ENCODE data around the gene COPS7A. TPM values are rescaled to one million over a fixed set of nuclear protein-coding genes. Genes with fewer than 3 reads are reported as not detected.

Gene COPS7A
- total and polyA plus RNA-seq, 9 of the 15 experiments (the other 6 are each of a cell fraction or from before 2014, with no cell fraction given) = 12.7 to 36.0 (median 24.3) TPM

DNA sequence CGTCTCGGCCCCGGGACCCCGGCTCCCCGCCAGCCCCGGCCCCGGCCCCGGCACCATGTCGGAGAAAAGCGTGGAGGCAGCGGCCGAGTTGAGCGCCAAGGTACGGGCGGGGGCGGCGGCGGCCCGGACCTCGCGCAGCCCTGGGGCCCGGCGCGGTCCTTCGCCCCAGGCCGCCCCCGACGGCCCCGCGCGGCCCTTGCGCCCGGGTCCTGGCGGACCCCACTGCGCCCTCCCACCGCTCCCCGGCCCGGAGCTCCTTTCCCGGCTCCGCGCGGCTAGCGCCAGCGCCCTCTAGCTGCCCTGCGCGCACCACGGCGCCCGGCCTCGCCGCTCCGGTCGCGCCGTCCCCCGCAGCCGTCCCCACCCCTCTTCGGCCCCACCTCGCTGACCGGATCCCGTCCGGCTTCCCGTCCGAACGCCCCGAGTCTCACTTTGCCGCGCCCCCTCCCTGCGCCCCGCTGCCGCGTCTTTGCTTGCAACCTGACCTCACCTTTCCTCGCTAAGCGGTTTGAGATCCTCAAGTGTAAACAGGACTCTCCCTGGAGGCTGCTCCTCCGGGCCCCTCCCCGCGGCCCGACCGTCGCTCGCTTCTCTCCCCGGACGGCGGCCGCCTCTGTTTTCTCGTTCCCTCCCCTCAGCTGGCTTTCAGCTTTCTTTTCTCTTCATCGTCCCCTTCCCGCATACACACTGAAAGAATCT is 43.0 kb downstream of the COPS7A start (continued):
- TF ChIP-seq, protein P1, sequence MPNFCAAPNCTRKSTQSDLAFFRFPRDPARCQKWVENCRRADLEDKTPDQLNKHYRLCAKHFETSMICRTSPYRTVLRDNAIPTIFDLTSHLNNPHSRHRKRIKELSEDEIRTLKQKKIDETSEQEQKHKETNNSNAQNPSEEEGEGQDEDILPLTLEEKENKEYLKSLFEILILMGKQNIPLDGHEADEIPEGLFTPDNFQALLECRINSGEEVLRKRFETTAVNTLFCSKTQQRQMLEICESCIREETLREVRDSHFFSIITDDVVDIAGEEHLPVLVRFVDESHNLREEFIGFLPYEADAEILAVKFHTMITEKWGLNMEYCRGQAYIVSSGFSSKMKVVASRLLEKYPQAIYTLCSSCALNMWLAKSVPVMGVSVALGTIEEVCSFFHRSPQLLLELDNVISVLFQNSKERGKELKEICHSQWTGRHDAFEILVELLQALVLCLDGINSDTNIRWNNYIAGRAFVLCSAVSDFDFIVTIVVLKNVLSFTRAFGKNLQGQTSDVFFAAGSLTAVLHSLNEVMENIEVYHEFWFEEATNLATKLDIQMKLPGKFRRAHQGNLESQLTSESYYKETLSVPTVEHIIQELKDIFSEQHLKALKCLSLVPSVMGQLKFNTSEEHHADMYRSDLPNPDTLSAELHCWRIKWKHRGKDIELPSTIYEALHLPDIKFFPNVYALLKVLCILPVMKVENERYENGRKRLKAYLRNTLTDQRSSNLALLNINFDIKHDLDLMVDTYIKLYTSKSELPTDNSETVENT (CRISPR knock-in tag; IDR thresholded peaks at IDR 0.05) = 0 out of 2 replicates have a peak, but pooled peaks have one; percentile 54
- TF ChIP-seq HMGN3 (IDR thresholded peaks at IDR 0.05; ENCODE audit: borderline replicate concordance, extremely low read depth, insufficient read length, low read depth, low read length) = peak; percentile 85
- no peak for TF ChIP-seq NELFE (IDR thresholded peaks at IDR 0.05; ENCODE audit: insufficient read depth, insufficient read length)
- TF ChIP-seq PHF8 (IDR thresholded peaks at IDR 0.05; ENCODE audit: borderline replicate concordance, low read length) = peak; percentile 28; the same call in 1 of the 2 replicates
- no peak for TF ChIP-seq ZNF699 (CRISPR knock-in tag; IDR thresholded peaks at IDR 0.05; ENCODE audit: insufficient replicate concordance)
- TF ChIP-seq BCL6 (CRISPR knock-in tag; IDR thresholded peaks at IDR 0.05) = no peak
- 0 out of 2 replicates have a peak, but pooled peaks have one; percentile 13 for TF ChIP-seq ATF7 (IDR thresholded peaks at IDR 0.05)
- no peak for TF ChIP-seq PRPF4 (IDR thresholded peaks at IDR 0.05; ENCODE audit: insufficient read depth, low read depth, low read length, poor library complexity, severe bottlenecking)
- 0 out of 2 replicates have a peak, but pooled peaks have one; percentile 43 for TF ChIP-seq MTA3 (IDR thresholded peaks at IDR 0.05; ENCODE audit: borderline replicate concordance)
- TF ChIP-seq FOSL1 (tag; conservative IDR thresholded peaks at IDR 0.05) = no peak
- TF ChIP-seq, protein P2, sequence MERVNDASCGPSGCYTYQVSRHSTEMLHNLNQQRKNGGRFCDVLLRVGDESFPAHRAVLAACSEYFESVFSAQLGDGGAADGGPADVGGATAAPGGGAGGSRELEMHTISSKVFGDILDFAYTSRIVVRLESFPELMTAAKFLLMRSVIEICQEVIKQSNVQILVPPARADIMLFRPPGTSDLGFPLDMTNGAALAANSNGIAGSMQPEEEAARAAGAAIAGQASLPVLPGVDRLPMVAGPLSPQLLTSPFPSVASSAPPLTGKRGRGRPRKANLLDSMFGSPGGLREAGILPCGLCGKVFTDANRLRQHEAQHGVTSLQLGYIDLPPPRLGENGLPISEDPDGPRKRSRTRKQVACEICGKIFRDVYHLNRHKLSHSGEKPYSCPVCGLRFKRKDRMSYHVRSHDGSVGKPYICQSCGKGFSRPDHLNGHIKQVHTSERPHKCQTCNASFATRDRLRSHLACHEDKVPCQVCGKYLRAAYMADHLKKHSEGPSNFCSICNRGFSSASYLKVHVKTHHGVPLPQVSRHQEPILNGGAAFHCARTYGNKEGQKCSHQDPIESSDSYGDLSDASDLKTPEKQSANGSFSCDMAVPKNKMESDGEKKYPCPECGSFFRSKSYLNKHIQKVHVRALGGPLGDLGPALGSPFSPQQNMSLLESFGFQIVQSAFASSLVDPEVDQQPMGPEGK (CRISPR knock-in tag; IDR thresholded peaks at IDR 0.05; ENCODE audit: borderline replicate concordance) = no peak
- no peak for TF ChIP-seq ARID3B (CRISPR knock-in tag; IDR thresholded peaks at IDR 0.05; ENCODE audit: borderline replicate concordance)
- TF ChIP-seq, protein P3, sequence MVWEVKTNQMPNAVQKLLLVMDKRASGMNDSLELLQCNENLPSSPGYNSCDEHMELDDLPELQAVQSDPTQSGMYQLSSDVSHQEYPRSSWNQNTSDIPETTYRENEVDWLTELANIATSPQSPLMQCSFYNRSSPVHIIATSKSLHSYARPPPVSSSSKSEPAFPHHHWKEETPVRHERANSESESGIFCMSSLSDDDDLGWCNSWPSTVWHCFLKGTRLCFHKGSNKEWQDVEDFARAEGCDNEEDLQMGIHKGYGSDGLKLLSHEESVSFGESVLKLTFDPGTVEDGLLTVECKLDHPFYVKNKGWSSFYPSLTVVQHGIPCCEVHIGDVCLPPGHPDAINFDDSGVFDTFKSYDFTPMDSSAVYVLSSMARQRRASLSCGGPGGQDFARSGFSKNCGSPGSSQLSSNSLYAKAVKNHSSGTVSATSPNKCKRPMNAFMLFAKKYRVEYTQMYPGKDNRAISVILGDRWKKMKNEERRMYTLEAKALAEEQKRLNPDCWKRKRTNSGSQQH (CRISPR knock-in tag; IDR thresholded peaks at IDR 0.05) = no peak
- no peak for TF ChIP-seq MTA1 (IDR thresholded peaks at IDR 0.05; ENCODE audit: borderline replicate concordance)
- no peak for TF ChIP-seq KDM5B (IDR thresholded peaks at IDR 0.05; ENCODE audit: insufficient replicate concordance, low read depth, low read length)
- peak; percentile 71 for TF ChIP-seq CTBP1 (IDR thresholded peaks at IDR 0.05; ENCODE audit: borderline replicate concordance)
- no peak for TF ChIP-seq SRF (CRISPR knock-in tag; IDR thresholded peaks at IDR 0.05)
- no peak for TF ChIP-seq ZNF431 (CRISPR knock-in tag; IDR thresholded peaks at IDR 0.05)

Measured in K562 (cell line).